OCI-LY7 (cell line): ENCODE measurements around the gene SPOCK1.

Source experiments
- CTCF ChIP-seq: fragments of 200-600 bp; sonication (generic); conservative IDR thresholded peaks from 2 replicates; pipeline ENCODE4 v1.5.1; 2014; ENCODE audit warnings: mild to moderate bottlenecking, antibody characterized with exemption, low read length, moderate library complexity, mixed read lengths
- EZH2phosphoT487 ChIP-seq: fragments of 200-600 bp; sonication (generic); IDR thresholded peaks from 2 replicates; pipeline ENCODE4 v1.6.1; 2018; ENCODE audit warnings: low read depth, borderline replicate concordance, mild to moderate bottlenecking, mixed run types, antibody characterized with exemption, low read length, moderate library complexity, mixed read lengths

- TF ChIP-seq CTCF: no peak
- no peak for TF ChIP-seq EZH2phosphoT487
Measured at GRCh38 chr5:137218896-137219295, 280.2 kb downstream of the SPOCK1 start.
